Measurements from ENCODE around the gene PYCR2.

PYCR2 gene

GRCh38 chr1:225876900-225877510 lies 47.0 kb downstream of the PYCR2 start:
- no peak for DNase-seq (ENCODE audit: low read depth)

DNA sequence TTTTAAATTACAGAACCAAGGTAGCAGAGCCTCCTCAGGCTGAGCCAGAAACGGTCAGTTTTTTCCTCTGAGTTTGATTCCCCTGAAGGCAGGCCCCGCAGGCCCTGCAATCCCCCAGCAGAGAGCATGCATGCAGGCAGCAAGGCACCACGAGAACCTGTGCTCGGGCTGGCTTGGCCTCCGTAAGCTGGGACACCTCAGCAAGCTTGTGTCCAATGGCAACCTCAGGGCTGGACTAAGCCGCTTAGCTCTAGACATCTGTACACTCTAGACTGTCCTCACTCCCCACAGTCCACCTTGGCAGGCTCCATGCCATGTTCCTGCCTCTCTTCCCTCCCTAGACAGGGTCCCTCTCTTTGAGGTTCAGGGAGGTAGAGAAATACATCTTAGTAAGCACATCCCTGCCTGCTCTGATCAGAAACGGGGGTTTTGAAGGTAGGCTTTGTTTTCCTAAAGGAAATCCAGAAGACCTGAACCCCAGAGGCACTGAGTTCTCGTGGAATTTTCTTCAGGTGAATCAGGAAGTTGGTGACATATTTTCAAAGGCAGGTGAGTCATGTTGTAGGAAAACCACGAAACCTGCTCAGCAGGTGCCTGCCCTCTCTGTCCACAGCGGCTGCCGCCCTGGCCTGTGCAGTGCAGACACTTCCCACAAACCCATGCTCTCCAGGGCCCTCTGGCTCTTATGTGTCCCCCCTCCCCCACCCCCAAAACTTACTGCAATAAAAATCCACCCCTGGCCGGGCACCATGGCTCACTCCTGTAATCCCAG lies 48.8 kb downstream of the PYCR2 start:
- no peak for DNase-seq (ENCODE audit: low read depth)

- no peak for DNase-seq (ENCODE audit: low read depth)
Measured at GRCh38 chr1:225874431-225874830, 49.6 kb downstream of the PYCR2 start.

DNA sequence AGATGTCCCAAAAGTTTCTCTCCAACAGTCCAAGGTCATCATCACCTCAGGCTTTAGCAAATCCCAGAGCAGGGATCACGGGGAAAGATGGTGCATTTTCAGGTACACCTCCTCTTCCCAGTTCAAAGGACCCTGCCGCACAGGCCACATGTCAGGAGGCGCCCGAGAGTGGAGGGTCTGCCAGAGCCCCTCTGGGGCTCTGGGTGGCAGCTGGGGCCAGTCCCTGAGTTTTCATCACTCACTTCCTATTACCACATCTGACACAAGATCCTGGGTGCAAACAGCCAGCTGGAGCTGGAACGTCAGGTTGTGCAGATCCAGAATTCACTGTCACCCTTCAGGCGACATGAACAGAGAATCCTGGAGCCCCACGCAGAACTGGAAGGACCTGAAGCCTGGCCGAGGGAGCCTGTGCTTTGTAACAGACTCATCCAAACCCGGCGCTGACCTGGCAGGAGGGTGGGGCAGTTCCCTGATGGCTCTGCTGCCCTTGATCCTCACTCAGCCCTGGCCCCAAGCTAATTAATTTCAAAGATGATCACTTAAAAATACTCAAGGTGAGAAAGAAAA lies 50.7 kb downstream of the PYCR2 start:
- no peak for DNase-seq (ENCODE audit: low read depth)

GRCh38 chr1:225872075-225872430 lies 52.0 kb downstream of the PYCR2 start:
- DNase-seq (ENCODE audit: low read depth): no peak

GRCh38 chr1:225871359-225872074 lies 52.5 kb downstream of the PYCR2 start:
- no peak for DNase-seq (ENCODE audit: low read depth)

DNA sequence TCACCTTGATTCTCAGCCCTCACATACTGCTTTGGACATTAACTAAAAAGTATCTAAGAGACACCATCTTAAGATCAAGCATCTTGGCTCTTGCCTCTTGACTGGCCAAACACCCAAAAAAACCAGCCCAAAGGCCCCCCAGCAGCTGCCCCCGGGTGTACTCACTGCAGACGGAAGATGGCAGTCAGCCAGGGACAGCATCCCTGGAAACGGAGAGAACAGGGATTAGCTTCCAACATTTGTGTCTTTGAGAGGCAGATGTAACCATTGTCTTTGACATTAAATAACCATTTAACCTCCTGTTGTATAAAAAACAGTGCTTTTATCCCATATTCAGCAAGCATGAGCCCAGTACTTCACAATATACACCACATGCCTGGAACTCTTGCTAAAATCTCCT lies 53.1 kb downstream of the PYCR2 start:
- DNase-seq (ENCODE audit: low read depth): no peak

All from CMK (cell line).